HK-2 (cell line): Measurements from ENCODE around the gene TECPR1.

Experiments used
- DNase-seq: peaks from one replicate; pipeline ENCODE4 v3.0.0-alpha.2; 2018; ENCODE audit not compliant: unreplicated experiment

The TECPR1 gene

DNA sequence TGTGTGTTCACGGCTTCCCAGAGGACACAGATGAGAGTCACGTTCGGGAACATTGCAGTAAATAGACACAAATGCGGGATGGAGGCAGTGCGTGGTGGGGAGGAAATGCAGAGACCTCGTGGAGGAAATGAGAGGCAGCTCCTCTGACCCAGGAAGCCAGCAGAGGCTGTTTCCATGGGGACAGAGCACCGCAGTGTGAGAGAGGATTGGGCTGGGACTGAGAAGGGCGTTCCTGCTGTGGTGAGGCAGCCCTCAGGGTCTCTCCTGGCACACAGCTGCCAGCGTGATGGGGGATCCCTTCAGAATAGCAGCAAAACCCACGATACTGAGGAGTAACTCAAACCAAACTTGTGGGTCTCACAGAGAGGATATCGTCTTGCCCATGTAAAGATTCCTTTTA lies 62.5 kb downstream of the TECPR1 start:
- no peak for DNase-seq

DNA sequence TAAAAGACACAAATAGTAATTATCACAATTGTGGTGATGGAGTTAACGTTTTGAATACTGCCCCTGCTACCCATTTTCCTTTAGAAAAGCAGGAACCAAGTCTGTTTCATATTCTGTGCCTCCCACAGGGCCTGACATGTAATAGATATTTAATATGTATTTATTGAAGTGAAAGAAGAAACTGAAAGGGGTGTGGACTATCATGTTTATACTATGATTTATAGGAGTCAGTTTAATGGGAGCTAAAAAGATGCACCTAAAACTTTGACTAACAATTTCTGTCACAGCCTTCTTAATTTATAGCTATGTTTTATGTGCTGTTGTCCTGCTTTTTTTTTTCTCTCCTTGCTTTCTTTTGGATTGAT lies 64.9 kb downstream of the TECPR1 start:
- no peak for DNase-seq

DNA sequence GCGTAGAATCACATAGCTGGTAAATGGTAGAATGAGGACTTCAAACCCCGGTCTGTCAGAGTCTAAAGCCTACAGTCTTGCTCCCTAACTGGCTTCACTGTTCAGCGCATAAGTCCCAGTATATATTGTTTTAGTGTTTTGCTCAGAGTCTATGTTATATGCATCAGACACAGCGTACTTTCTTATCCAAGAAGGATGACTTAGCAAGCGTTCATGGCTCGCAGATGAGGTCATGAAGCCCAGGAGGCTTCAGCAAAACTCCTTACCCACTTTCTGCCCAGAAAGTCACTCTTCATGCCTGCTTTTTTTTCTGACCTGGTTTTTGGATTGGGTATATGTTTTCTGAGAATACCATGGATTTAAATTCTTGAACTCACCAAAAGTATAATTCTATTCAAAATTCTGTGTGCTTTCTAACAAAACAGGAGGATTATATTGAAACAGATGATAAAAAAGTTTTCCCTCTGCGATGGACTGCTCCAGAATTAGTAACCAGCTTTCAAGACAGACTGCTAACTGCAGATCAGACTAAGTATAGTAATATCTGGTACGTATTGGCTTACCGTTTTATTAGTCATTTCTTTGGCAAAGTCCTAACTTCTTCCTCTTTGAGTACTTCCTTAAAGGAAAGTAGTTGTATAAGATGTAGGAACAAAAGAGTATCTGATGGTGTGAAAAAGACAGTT lies 65.4 kb downstream of the TECPR1 start:
- DNase-seq, result no peak

DNA sequence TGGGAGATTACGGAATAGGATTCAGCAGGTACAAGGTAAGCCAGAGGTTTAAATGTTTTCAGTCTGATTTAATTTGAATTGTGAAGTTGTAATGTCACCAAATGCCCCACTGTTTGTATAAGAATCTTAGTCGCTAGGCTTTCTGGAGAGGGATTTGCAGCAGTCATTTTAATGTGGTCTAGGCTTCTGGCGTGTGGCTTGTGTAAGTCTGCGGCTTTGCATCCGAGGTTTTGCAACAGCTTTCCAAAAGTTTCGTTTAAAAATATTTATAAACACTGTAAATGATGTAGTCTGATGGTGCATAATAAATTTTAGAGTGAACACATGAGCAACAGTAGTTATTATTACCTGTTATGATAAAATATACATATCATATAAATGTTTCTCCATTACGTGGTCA lies 66.9 kb downstream of the TECPR1 start:
- no peak for DNase-seq

DNA sequence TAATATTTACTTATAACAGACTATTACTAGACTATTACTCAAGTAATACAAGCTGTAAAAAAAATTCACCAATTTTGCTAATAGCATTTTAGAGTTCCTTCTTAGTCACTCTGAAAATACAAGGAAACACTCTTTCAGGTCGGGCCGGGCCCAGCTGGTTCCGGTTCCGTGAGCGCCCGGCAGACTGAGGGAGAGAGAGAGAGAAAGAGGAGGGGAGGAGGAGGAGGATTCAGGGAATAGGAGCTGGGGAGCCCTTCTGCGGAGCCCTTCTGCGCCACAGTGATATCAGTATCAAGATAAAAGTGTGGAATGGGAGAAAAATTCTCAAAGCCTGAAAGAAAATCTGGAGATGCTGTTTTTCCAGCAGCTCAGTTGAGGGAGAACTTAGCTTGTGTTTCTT lies 71.3 kb downstream of the TECPR1 start:
- DNase-seq, result no peak

DNA sequence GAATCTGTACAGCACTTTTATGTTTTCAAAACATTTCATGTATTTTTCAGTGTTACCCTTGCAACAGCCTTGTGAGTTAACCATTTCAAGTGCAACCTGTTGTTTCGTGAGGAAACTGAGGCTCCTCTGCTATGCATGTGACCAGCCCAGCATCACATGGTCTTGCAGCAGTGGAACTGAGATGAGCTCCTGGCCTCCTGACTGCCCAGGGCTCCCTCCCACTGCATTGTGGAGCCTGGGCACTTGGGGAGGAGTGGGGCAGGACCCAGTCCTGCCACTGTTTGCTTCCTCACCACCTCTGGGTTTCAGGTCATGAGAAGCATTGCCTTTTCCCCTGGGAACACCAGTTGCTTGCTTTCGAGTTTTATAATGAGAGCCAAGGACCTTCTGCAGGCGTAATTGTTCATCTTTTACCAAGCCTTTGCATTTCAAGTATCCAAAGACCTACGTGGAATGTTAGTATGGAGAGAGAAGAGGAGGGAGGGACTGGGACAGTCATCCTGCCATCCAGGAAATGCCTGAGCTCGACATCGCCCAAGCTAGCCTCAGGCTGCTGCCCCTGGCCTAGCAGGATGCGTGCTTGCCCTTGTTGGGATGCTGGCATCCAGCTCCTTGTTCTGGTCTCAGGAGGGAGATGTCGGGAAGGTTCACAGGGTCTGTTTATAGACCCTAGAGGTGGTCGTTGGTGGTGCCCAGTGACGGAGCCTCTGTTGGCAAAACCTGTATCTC lies 73.1 kb downstream of the TECPR1 start:
- no peak for DNase-seq

DNA sequence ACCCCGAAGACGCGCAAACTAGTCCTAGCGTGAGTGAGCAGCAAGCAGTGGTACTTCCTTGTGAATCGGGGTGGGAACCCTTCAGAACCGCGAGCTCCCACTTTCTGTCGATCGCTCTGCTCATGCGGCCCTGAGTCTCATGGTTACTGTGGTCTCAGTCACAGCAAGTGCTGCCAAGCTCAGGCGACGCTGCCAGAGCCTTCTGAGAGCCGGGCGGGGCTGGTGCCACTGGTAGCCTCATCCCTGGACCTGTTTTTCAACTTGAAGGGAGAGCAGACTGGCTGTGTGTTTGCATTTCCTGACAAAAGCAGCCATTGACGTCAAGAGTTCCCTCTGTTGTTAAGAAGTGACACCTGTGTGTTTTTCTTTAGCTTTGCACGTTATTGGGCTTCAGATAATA lies 73.7 kb downstream of the TECPR1 start:
- no peak for DNase-seq

DNA sequence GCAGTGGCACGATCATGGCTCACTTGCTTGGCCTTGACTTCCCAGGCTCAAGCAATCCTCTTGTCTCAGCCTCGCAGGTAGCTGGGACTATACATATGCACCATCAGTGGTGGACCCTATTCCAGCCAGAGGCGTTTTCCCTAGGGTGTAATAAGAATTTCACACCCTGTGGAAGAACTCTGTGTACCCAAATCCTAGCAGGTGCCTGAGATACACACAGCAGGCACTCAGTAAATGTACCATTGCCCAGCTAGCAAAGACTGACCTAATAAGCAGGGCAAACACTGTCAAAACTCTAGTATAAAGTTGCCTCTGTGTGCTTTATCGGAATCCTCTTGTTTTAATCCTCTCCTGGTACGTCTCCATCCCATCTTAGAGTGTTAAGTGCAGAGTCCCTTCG lies 74.5 kb downstream of the TECPR1 start:
- no peak for DNase-seq

DNA sequence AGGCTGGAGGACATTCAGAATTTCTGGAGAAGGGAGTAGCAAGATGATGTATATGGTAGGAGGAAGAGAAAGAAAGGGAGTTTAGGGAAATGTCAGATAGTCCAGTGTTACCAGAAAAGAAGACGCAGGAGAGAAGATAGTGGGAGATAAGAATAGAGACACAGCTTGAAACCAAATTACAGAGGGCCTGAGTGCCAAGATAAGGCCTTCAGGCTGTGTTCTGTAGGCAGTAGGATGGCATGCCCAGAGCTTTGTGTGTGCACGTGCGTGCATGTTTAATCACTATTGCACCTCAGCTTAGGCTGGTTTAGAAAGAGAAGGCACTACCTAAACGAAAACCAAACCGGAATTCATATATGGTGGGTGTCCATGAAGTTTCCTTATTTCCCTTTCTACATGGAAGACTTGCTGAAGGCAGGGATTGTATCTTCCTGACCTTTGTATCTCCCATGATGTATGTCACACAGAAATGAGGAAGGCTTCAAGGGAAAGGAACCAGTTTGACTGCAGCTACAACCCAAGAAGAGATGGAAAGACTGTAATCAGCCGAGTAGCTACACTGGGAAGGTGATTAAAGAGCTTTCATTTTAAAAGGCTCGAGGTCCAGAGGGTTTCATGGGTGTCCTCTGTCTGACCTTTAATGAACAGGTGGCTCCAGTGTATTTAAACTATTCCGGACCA lies 76.6 kb downstream of the TECPR1 start:
- no peak for DNase-seq

DNA sequence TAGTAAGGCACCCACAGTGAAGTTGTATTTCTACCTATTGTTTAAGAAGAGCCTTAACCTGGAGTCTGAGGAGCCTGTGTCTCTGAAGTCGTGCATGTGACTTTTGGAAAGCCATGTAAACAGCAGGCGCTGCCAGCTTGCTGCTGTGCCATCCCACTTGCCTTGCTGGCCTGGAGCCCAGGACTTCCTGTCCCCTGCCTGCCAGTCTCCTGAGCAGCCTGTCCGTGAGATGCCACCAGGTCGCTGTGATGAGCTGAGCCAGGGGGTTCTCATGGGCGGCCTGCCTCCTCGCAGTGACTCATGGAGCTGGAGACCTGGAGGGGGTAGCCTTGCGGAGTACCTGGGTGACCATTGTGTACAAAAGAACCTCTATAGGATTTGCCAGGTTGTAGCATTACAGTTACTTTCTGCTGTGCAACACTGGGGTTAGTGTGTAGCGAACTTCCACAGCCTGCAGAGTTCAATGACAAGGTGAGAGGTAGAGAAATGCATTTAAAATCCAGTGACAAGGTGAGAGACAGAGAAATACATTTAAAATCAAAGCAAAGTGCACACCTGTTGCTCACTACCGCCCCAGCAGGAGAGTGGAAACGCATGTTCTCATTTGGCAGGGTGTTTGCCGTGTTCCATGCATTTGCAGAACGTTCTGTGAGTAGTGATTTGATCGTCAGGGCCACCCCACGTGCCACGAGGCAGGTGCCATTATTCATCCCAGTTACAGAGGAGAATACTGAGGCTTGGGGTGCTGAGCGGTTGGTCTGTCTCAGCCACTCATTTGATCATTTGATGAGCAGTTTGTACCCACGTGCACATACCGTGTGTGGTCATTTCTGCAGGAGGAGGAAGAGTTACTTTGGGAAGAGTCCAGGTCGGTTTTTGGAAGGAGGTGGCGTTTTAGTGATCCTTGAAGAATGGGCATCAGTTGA lies 77.4 kb downstream of the TECPR1 start:
- DNase-seq, result no peak

DNA sequence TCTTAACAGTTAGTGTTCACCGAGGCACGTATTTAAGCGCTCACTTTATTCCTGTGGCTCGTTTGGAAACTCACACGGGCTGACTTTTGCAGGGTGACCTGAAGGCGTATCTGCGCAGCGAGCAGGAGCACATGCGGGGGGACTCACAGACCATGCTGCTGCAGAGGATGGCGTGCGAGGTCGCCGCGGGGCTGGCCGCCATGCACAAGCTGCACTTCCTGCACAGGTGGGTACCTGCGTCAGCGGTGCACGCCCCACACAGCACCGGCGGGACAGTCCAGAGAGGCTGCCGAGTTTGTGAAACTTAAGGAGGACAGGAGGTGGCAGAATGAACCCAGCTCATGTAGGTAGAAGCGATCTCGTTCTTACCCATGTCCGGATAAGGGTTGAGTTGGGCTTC lies 80.6 kb downstream of the TECPR1 start:
- DNase-seq, result no peak

DNA sequence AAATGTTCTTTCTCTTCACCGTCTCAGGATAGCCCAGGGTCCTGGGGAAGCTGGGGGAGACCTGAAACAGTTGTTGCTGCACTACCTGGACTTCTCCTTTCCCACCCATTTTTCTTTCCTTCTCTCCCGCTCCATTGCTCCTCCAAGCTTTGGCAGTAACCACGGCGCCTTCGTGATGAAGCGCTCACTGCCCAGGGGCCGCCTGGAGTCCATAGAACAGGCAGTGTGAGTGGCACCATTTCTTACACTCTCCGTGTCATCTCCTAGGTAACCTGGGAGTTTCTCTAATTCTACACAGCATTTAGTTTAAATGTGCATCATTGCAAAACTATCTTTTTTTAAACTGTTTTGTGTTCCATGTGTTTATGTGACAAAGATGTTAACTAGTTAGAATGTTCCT lies 81.1 kb downstream of the TECPR1 start:
- no peak for DNase-seq

DNA sequence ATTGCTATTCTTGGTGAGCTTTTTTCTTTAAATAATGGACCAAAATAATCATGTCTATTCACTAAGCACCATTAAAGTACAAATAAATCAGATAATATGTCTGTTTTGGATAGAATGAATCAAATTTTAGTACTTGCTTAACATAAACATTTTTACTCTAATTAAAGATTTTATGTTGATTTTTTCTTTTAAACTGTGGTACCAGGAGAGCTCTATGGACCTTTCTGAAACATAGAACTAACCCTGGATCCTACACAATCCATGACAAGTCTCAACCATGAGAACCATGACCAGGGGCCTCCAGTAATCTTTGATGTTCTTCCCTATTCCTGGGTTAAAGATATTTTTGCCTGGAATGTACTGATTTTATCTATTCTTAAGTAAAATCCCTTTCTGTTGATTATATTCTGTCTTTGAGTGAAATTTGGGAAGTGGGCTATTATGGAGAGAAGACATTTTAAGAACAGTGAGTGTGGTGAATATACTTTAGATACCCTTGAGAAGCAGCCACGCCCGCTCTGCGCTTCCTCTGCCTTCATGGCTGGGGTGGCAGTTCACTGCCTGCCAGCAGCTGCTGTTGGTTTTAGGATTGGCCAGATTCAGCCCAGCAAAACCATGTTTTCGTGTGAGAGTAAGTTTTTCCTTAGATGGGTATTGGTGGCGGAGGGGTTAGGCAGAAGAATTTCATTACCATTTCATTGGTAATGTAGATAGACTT lies 83.0 kb downstream of the TECPR1 start:
- no peak for DNase-seq

DNA sequence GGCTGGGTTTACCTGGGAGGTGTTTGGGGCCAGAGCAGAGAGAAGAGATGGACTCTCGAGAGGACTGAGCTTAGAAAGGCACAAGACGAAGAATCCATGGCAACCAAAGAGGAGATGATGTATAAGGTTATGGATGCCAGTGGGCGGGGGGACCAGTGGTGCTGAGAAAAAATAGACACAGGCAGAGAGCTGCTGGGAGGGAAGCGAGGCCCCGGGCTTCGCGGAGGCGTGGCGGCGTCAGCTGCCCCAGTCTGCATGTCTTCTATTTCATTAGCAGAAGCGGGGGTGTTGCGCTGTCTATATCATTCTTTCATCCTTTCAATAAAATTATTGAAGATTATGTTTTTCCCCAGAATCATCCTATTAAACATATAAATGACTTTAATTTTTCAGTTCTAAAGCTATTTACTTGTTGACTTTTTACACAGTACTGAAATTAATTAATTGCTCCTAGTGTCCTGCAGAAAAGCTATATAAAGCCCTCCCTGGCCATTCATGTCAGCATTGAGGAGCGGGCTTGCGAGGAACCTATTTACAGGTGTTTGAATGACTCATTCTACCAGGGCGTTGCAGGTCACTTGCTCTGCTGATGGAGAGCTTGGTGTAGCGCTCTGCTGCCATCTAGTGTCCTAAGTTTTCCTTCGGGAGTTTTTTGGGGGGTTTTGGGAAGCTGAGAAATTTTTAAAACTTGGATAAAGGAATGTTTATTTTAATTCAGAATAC lies 83.7 kb downstream of the TECPR1 start:
- DNase-seq, result peak; percentile 40

DNA sequence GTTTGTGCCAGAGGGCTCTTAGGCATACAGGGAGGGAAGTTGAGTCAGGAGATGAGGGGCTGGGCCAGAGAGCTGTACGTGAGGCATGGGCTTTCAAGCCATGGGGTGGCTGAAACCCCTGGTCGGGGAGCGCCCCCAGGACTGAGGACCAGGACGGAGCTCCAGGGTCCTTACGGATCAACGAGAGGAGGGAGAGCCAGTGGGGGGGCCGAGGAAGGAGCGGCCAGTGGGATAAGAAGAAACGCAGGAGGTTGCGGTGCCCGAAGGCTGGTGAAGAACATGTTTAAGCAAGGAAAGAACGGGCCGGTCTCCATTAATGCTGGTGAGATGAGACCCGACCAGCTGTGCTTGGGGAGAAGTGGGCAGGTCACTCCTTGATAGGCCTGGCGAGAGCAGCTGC lies 84.4 kb downstream of the TECPR1 start:
- no peak for DNase-seq

DNA sequence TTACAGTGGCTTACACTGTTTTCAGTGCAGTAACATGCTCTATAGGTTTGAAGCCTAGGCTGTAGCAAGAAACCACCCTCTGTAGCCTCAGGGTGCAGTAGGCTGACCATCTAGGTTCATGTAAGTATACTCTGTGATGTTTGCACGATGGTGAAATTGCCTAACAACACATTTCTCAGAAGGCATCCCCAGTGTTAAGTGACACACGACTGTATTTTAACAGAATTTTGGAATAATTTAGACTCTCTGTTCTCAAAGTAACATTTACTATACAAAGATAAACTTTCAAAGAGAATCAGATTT lies 85.4 kb downstream of the TECPR1 start:
- no peak for DNase-seq

DNA sequence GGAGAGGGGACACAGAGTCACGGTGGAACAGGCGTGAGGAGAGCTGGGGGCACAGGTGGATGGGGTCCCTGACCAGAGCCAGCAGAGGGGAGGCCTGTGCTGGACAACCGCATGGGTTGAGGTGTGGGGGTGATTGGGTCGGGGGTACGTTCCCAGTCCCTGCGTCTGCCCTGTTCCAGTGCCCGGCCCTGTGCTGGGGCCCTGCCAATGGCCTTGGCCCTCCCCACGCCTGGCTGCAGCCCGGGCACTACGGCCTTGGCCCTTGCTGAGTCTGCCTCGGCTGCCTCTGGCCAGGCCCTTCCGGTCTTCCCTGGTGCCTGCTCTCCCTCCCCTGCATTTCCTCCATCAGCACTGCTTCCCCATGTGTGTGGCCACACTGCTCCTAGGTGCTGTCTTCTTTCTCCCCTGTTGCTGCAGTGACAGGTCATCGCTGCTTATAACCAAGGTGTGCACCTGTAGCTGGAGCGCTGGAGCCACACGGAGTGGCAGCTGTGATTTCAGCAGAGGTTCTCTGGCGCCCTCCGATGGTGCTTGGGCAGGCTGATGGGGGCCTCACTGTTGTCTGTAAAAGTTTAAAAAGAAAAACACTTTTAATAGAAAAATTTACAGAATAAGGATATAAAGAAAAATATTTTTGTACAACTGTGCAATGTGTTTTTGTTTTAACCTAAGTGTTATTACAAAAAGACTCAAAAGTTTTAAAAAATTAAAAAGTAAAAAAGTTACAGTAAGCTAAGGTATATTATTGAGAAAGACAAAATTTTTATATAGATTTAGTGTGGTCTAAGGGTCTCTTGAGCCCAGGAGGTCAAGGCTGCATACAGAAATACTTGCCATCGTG lies 86.0 kb downstream of the TECPR1 start:
- peak; percentile 55 for DNase-seq
